Left lung (tissue), 10 donors: ENCODE results near the gene TCHP. TPM values are rescaled to one million over a fixed set of nuclear protein-coding genes. Genes with fewer than 3 reads are reported as not detected.

Experiments
- ATAC-seq: fragments of 200-7000 bp; cut with Tn5 transposase; one replicate; pipeline ENCODE4 v1.9.1; 2020; ENCODE audit warnings: moderate library complexity
- DNase-seq, 4 donors: peaks; one replicate each; pipeline ENCODE4 v3.0.0-alpha.2; 2013 to 2020
- H3K27ac ChIP-seq, 2 donors: fragments of 200-600 bp; sonication (generic) in 1 of 2; one replicate each; pipeline versions ENCODE4 v1.5.0 to v1.8.0; 2020 to 2021
- H3K27me3 ChIP-seq, 2 donors: fragments of 200-600 bp; sonication (generic) in 1 of 2; one replicate each; pipeline versions ENCODE4 v1.5.0 to v1.8.0; 2020 to 2021
- H3K36me3 ChIP-seq, 2 donors: fragments of 200-600 bp; sonication (generic) in 1 of 2; one replicate each; pipeline versions ENCODE4 v1.5.0 to v1.8.0; 2020 to 2021
- H3K4me1 ChIP-seq, 2 donors: fragments of 200-600 bp; one replicate each; pipeline ENCODE4 v1.8.0; 2021
- H3K4me3 ChIP-seq, 2 donors: fragments of 200-600 bp; sonication (generic) in 1 of 2; one replicate each; pipeline versions ENCODE4 v1.5.0 to v1.8.0; 2020 to 2021; ENCODE audit warnings: mild to moderate bottlenecking in 1 of 2
- H3K9me3 ChIP-seq, 2 donors: fragments of 200-600 bp; sonication (generic) in 1 of 2; one replicate each; pipeline versions ENCODE4 v1.5.0 to v1.8.0; 2020 to 2021
- CTCF ChIP-seq, 2 donors: fragments of 200-600 bp; sonication (generic) in 1 of 2; IDR thresholded peaks; one replicate each; pipeline versions ENCODE4 v1.5.0 to v1.8.0; 2021; ENCODE audit warnings: antibody characterized with exemption in 2 of 2
- intact Hi-C, 2 donors: fragments of 100-400 bp; cut with DNase I; formaldehyde crosslinking; loops; one replicate each; pipeline versions ENCODE4 v1.11.2 to v1.14.2; 2022
- polyA plus RNA-seq, 6 donors: library from polyadenylated mRNA; unstranded; fragments of 120-200 nt; gene quantifications; one replicate each; pipeline ENCODE4 v1.2.1, GENCODE V29; 2013; ENCODE audit not compliant: insufficient read length in 6 of 6
- total RNA-seq, 2 donors: library from RNA; stranded (reverse); fragmentation: NEBNext Ultra II Directional; extraction: Animal tissue kit (Norgen Biotek cat#: 25700); gene quantifications; one replicate each; pipeline ENCODE4 v1.2.1, GENCODE V29; 2021
- donor health status: DM: no; HTN: yes; CAD: no.
- donor health status: DM: no; HTN: no; CAD: no.

The TCHP gene
- total and polyA plus RNA-seq, 8 donors: 15.4 to 27.3 (median 23.9) TPM

GRCh38 chr12:109951751-109952150 lies 51.7 kb downstream of the TCHP start:
- Histone ChIP-seq H3K27me3 (no peaks in the 10 kb centered on the region), H3K9me3 (no peaks in the 10 kb centered on the region), H3K4me3 (no peak overlapping the region), H3K27ac (peak overlapping the region in 1 of 2 donors; percentile 34), H3K36me3 (peaks cover 2 to 97% of the 10 kb centered on the region in 2 donors), H3K4me1 (peaks cover 4 to 19% of the 10 kb centered on the region in 2 donors)
- no peak for DNase-seq
- intact Hi-C loops: no loop called here
- no peak for TF ChIP-seq CTCF (IDR thresholded peaks at IDR 0.05)
- no peak for ATAC-seq

- no peak for TF ChIP-seq CTCF (IDR thresholded peaks at IDR 0.05)
- intact Hi-C loops: no loop called here
- Histone ChIP-seq H3K9me3 (no peaks in the 10 kb centered on the region), H3K4me3 (no peak overlapping the region), H3K4me1 (peaks cover 4 to 14% of the 10 kb centered on the region in 2 donors), H3K27me3 (no peaks in the 10 kb centered on the region), H3K27ac (peak overlapping the region in 1 of 2 donors; percentile 34), H3K36me3 (peaks cover 2 to 97% of the 10 kb centered on the region in 2 donors)
- no peak for ATAC-seq
- DNase-seq: no peak
Measured at GRCh38 chr12:109952160-109952858, 52.2 kb downstream of the TCHP start.

- H3K4me1 ChIP-seq: peaks cover 4 to 8% of the 10 kb centered on the region in 2 donors
- DNase-seq (no peak), ATAC-seq (no peak)
- peaks cover 2 to 100% of the 10 kb centered on the region in 2 donors for H3K36me3 ChIP-seq
- intact Hi-C loops: no loop called here
- no peaks in the 10 kb centered on the region for H3K9me3 ChIP-seq
- no peaks in the 10 kb centered on the region for H3K27me3 ChIP-seq
- H3K4me3 ChIP-seq: no peak overlapping the region
- no peak for TF ChIP-seq CTCF (IDR thresholded peaks at IDR 0.05)
- peak overlapping the region in 1 of 2 donors; percentile 34 for H3K27ac ChIP-seq
Measured at GRCh38 chr12:109952873-109953272, 52.8 kb downstream of the TCHP start.

GRCh38 chr12:109953656-109954055 lies 53.6 kb downstream of the TCHP start:
- Histone ChIP-seq H3K9me3 (no peaks in the 10 kb centered on the region), H3K4me1 (peaks cover under 1 to 4% of the 10 kb centered on the region in 2 donors), H3K36me3 (peaks cover 2 to 100% of the 10 kb centered on the region in 2 donors), H3K27ac (no peak overlapping the region), H3K27me3 (no peaks in the 10 kb centered on the region), H3K4me3 (no peak overlapping the region)
- intact Hi-C loops: no loop called here
- ATAC-seq: no peak
- no peak for DNase-seq
- no peak for TF ChIP-seq CTCF (IDR thresholded peaks at IDR 0.05)

GRCh38 chr12:109958374-109958773 lies 58.3 kb downstream of the TCHP start:
- Histone ChIP-seq H3K4me1 (peaks cover 0 to under 1% of the 10 kb centered on the region in 2 donors), H3K27ac (no peak overlapping the region), H3K36me3 (peaks cover 0 to 100% of the 10 kb centered on the region in 2 donors), H3K9me3 (no peaks in the 10 kb centered on the region), H3K27me3 (no peaks in the 10 kb centered on the region), H3K4me3 (no peak overlapping the region)
- no peak for DNase-seq
- no peak for TF ChIP-seq CTCF (IDR thresholded peaks at IDR 0.05)
- no peak for ATAC-seq
- intact Hi-C loops: no loop called here
